ENCODE measurements around the gene ARHGAP26. TPM values are rescaled to one million over a fixed set of nuclear protein-coding genes. Genes with fewer than 3 reads are reported as not detected.

ARHGAP26 gene
- total and polyA plus RNA-seq, 9 donors, result 1.9 to 47.1 (median 12.0) TPM

DNA sequence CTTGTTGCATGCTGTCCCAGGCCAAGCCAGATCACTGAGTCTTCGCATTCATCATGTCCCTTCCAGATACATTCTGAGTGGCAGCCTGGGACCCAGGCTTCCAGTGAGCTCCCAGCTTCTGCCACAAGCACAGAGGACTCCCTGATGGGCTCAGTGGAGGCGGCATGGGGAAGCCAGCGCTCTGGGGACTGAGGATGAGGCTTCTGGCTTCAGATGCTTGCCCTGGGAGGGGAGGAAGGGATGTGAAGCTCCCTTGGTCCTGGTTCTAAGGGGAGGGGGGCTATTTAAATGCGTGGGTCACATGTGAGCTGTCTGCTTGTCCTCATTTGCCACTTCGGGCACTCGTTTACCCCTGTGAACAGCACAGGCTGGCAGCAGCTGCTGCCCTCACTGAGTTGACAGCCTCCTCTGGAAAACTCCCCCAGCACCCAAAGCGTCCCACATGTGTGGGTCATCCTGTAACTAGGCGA is 459.3 kb downstream of the ARHGAP26 start:
- Histone ChIP-seq H3K4me1 (ENCODE audit: insufficient read depth) (no peaks in the 10 kb centered on the region), H3K36me3 (no peaks in the 10 kb centered on the region), H3K27ac (no peak overlapping the region), H3K4me3 (no peak overlapping the region), H3K9me3 (no peaks in the 10 kb centered on the region), H3K27me3 (no peaks in the 10 kb centered on the region)
- DNase-seq, result no peak
- TF ChIP-seq EP300 (IDR thresholded peaks at IDR 0.05), result no peak
- TF ChIP-seq CTCF (IDR thresholded peaks at IDR 0.05), result no peak
- WGBS, 3 donors, result 51 to 63% (median 53%) methylated on average over 8 of the region's 8 CpGs
- intact Hi-C loops (cut with DNase I), result no loop called here

DNA sequence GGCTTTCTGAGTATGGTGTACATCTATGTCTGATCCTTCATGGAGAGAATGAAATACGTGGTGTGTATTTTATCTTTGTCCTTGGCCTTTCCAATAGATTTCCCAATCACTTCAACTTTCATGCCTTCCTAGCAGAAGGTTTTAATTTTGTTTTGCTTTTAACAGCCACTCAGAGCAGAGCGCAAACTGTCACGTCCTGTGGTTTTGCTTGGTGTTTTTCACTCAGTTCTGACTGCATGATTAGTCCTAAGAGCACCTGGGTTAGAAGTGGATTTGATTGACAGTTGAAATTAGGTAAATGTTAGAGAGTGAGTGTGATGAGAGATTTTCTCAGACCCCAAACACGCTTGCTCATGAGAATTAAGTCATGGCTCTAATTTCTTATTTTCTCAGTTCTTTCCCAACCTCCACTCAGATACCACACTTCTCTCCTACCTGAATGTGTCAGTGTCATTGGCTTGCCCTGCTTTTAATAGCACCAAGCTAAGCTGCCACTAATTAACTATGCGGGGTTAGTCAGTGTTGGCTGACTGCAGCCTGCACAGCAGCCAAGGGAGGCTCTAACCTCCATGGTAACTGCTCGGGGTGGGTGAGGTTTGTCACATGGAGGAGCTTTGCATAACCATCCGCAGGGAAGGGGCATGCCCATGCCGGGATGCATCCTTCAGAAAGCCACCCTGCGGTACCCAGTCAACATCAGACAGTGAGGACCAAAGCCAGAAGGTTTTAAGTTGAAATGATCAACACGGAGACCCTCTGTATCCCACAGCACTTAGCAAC is 459.9 kb downstream of the ARHGAP26 start:
- intact Hi-C loops (cut with DNase I), result no loop called here
- Histone ChIP-seq H3K36me3 (no peaks in the 10 kb centered on the region), H3K27me3 (no peaks in the 10 kb centered on the region), H3K4me1 (ENCODE audit: insufficient read depth) (no peaks in the 10 kb centered on the region), H3K9me3 (no peaks in the 10 kb centered on the region), H3K27ac (no peak overlapping the region), H3K4me3 (no peak overlapping the region)
- WGBS, 3 donors, result 43 to 50% (median 45%) methylated on average over 10 of the region's 10 CpGs
- no peak for DNase-seq
- TF ChIP-seq POLR2A (IDR thresholded peaks at IDR 0.05) (no peak), EP300 (IDR thresholded peaks at IDR 0.05) (no peak), CTCF (IDR thresholded peaks at IDR 0.05) (no peak)

DNA sequence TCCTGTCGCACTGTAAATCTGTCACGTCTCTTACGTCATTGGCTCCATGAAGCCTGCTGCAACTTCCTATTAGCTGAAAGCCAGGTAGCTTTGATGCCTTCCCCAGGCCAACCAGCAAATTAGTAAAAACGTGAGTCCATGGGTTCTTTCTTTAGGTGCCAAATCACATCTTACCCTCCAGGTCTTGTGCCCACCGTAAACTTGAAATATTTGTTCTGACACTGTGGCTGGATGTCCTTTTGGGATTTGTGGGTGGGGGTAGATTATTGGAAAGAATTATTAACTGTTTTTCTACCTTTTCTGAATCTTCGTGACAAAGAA is 460.5 kb downstream of the ARHGAP26 start:
- Histone ChIP-seq H3K27me3 (no peaks in the 10 kb centered on the region), H3K36me3 (no peaks in the 10 kb centered on the region), H3K4me1 (ENCODE audit: insufficient read depth) (no peaks in the 10 kb centered on the region), H3K9me3 (no peaks in the 10 kb centered on the region), H3K27ac (no peak overlapping the region), H3K4me3 (no peak overlapping the region)
- TF ChIP-seq CTCF (IDR thresholded peaks at IDR 0.05), result no peak
- TF ChIP-seq EP300 (IDR thresholded peaks at IDR 0.05), result no peak
- no peak for TF ChIP-seq POLR2A (IDR thresholded peaks at IDR 0.05)
- intact Hi-C loops (cut with DNase I), result no loop called here
- 83 to 91% (median 85%) methylated on average over 6 of the region's 6 CpGs for WGBS, 3 donors
- DNase-seq, result no peak

DNA sequence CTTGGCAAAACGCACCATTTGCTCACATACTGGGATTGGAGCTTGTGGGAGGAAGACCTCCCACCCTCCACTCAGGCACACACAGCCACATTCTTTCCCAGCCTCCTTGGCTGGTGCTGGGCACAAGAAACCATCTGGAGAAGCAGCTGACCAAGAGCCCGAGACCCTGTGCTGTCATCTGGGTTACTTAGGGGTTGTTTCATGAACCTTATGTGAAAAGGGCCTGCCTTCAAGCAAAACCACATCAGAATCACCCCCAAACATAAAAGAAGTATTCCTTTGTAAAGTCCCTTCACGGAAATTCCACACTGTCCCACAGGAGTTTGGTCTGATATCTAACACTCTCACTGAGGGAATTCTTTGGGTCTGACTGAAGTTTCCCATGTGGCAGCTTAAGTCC is 461.2 kb downstream of the ARHGAP26 start:
- no peak overlapping the region for H3K4me3 ChIP-seq
- no peaks in the 10 kb centered on the region for H3K4me1 ChIP-seq (ENCODE audit: insufficient read depth)
- no peak for DNase-seq
- intact Hi-C loops (cut with DNase I), result no loop called here
- no peak for TF ChIP-seq CTCF (IDR thresholded peaks at IDR 0.05)
- TF ChIP-seq EP300 (IDR thresholded peaks at IDR 0.05), result no peak
- no peak for TF ChIP-seq POLR2A (IDR thresholded peaks at IDR 0.05)
- WGBS, 3 donors, result 42 to 78% (median 62%) methylated on average over 3 of the region's 3 CpGs
- H3K9me3 ChIP-seq, result no peaks in the 10 kb centered on the region
- no peak overlapping the region for H3K27ac ChIP-seq
- no peaks in the 10 kb centered on the region for H3K27me3 ChIP-seq
- H3K36me3 ChIP-seq, result no peaks in the 10 kb centered on the region
